Measurements from ENCODE around the gene RELCH. TPM values are rescaled to one million over a fixed set of nuclear protein-coding genes. Genes with fewer than 3 reads are reported as not detected.

Gene RELCH
- total RNA-seq, 1 donor from 2014 or later = 33.6 TPM

DNA sequence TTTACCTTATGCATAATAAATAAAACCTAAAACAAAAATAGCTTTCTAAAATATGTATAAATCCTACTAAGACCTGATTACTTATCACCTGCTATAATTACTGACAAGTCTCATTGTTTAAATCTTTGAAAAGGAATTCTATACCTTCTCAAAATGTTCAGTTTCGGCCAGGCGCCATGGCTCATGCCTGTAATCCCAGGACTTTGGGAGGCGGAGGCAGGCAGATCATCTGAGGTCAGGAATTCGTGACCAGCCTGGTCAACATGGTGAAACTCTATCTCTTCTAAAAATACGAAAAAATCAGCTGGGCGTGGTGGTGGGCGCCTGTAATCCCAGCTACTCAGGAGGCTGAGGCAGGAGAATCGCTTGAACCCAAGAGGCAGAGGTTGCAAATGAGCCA is 58.1 kb downstream of the RELCH start:
- H3K9me3 Mint-ChIP-seq = peaks cover 3% of the 10 kb centered on the region
- no peaks in the 10 kb centered on the region for H3K27me3 Mint-ChIP-seq (ENCODE audit: low read depth)
- DNase-seq (ENCODE audit: low spot score in 2 of 2, unreplicated experiment in 2 of 2) = no peak
- no peak overlapping the region for H3K27ac Mint-ChIP-seq
- H3K4me1 Mint-ChIP-seq = no peaks in the 10 kb centered on the region
- H3K36me3 Mint-ChIP-seq = peaks cover 13% of the 10 kb centered on the region
- TF ChIP-seq, protein P1, sequence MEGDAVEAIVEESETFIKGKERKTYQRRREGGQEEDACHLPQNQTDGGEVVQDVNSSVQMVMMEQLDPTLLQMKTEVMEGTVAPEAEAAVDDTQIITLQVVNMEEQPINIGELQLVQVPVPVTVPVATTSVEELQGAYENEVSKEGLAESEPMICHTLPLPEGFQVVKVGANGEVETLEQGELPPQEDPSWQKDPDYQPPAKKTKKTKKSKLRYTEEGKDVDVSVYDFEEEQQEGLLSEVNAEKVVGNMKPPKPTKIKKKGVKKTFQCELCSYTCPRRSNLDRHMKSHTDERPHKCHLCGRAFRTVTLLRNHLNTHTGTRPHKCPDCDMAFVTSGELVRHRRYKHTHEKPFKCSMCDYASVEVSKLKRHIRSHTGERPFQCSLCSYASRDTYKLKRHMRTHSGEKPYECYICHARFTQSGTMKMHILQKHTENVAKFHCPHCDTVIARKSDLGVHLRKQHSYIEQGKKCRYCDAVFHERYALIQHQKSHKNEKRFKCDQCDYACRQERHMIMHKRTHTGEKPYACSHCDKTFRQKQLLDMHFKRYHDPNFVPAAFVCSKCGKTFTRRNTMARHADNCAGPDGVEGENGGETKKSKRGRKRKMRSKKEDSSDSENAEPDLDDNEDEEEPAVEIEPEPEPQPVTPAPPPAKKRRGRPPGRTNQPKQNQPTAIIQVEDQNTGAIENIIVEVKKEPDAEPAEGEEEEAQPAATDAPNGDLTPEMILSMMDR (IDR thresholded peaks at IDR 0.05; ENCODE audit: unreplicated experiment) = no peak
- no peak overlapping the region for H3K4me3 Mint-ChIP-seq

DNA sequence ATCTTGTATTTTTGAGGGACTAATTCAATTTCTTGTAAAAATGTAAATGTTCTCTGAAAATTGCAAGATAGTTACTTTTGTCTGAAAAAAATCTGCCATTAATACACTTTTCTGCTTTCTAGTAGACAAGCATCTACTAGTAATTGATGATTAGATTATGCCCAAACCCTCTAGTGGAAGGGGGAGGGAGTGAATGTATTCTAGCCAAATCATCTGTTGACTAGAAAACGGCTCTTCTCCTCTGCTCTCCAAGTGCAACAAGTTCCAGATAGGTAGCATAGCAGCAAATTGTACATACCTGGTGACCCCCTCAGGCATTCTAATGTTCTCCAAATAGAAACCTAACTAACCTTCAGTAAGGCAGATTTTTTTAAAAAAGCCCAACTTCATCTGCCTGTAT is 58.6 kb downstream of the RELCH start:
- no peaks in the 10 kb centered on the region for H3K4me1 Mint-ChIP-seq
- H3K27ac Mint-ChIP-seq = no peak overlapping the region
- peaks cover 3% of the 10 kb centered on the region for H3K9me3 Mint-ChIP-seq

DNA sequence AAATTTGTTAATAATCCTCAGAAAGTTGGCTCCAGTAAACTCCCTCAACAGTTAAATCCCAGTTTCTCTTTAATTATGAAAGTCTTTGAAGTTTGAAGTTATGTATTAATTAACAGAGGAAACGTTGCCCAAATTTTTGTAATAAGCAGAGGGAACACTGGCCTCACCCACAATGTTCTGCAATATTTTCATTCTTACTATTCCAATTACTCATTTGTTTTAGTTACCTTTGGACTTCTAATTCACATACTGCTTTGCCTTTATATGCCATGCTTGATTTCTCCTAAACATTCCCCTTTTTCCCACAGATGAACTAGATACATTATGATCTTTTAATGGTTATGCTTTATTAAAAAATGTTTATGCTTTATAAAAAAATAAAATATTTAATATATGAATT is 61.3 kb downstream of the RELCH start:
- H3K4me1 Mint-ChIP-seq = no peaks in the 10 kb centered on the region
- TF ChIP-seq, protein P1 (IDR thresholded peaks at IDR 0.05; ENCODE audit: unreplicated experiment) = no peak
- DNase-seq (ENCODE audit: low spot score in 2 of 2, unreplicated experiment in 2 of 2) = no peak
- no peaks in the 10 kb centered on the region for H3K9me3 Mint-ChIP-seq
- H3K36me3 Mint-ChIP-seq = peaks cover 6% of the 10 kb centered on the region
- H3K27ac Mint-ChIP-seq = no peak overlapping the region
- H3K27me3 Mint-ChIP-seq (ENCODE audit: low read depth) = no peaks in the 10 kb centered on the region
- H3K4me3 Mint-ChIP-seq = no peak overlapping the region

More for the DNA sequence above, 58.6 kb downstream of the RELCH start:
- H3K4me3 Mint-ChIP-seq = no peak overlapping the region
- no peaks in the 10 kb centered on the region for H3K27me3 Mint-ChIP-seq (ENCODE audit: low read depth)
- TF ChIP-seq, protein P1 (IDR thresholded peaks at IDR 0.05; ENCODE audit: unreplicated experiment) = peak; percentile 11
- H3K36me3 Mint-ChIP-seq = peaks cover 10% of the 10 kb centered on the region
- no peak for DNase-seq (ENCODE audit: low spot score in 2 of 2, unreplicated experiment in 2 of 2)

DNA sequence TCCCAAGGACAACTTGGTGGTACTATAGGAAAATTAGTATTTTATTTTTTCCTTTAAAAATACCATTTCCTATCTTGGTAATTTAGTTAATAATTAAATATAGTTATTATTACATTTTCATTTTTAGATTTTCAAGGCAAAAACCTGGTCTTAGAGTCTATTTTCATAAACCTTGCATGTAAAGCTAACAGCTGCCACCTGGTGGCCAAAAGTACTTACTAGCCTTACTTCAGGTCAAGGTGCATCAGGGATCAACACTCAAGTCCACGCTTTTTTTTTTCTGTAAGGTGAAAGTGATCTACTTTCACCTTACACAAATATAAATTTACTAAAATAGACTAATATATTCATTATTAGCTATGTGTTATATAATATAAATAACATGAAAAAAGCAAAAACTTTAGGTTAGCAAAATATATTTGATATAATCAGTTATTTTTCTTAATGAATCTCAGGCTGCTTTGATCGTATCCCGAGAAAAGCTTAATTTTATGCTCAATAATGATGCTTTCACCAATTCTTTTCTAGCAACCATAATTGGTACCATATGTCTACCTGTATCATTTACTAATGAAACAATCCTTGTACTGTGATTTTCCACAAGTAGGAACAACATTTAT is 62.5 kb downstream of the RELCH start:
- DNase-seq (ENCODE audit: low spot score in 2 of 2, unreplicated experiment in 2 of 2) = peak; percentile 33 to 58
- Mint-ChIP-seq H3K27ac (no peak overlapping the region), H3K27me3 (ENCODE audit: low read depth) (no peaks in the 10 kb centered on the region), H3K9me3 (no peaks in the 10 kb centered on the region), H3K4me3 (no peak overlapping the region), H3K36me3 (peaks cover 5% of the 10 kb centered on the region), H3K4me1 (no peaks in the 10 kb centered on the region)
- TF ChIP-seq, protein P1 (IDR thresholded peaks at IDR 0.05; ENCODE audit: unreplicated experiment) = peak; percentile 80

DNA sequence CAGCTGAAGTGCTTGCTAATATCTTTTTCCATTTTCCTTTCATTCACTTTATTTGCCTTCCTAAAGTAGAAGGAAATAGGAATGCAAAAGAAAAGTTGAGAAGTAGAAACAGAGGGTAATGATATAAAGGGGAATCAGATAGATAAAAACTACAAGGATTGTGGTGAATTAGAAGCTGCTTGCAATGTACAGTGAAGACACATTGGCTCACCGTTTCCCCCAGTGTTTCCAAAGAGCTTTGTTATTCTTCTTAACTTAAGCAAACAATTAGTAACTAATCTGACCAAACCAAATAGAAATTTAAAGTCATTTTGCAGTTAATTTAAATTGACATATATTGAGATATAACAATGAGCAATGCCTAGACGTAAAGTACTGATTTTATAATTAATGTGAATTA is 63.4 kb downstream of the RELCH start:
- H3K9me3 Mint-ChIP-seq = no peaks in the 10 kb centered on the region
- no peak overlapping the region for H3K27ac Mint-ChIP-seq
- TF ChIP-seq, protein P1 (IDR thresholded peaks at IDR 0.05; ENCODE audit: unreplicated experiment) = no peak
- no peak overlapping the region for H3K4me3 Mint-ChIP-seq
- DNase-seq (ENCODE audit: low spot score in 2 of 2, unreplicated experiment in 2 of 2) = no peak
- H3K27me3 Mint-ChIP-seq (ENCODE audit: low read depth) = no peaks in the 10 kb centered on the region
- H3K36me3 Mint-ChIP-seq = peaks cover 8% of the 10 kb centered on the region
- H3K4me1 Mint-ChIP-seq = no peaks in the 10 kb centered on the region

DNA sequence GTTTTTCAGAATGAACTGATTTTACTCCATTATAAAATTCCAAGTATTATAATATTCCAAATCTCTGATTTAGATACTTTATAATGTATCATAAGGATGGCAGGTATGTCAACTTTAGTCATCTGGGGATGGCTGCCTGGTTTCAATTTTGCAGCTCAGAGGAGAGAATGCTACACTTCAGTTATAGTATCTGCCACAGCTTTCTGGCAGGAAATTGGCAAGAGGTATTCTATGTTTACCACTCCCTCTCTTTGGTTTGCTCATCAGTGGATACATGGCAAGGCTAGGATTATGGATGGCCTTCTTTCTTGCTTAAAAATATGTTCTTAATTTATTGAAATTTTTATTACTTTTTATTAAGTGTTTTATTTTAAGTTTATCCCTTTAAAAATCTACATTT is 71.0 kb downstream of the RELCH start:
- TF ChIP-seq, protein P1 (IDR thresholded peaks at IDR 0.05; ENCODE audit: unreplicated experiment) = no peak
- Mint-ChIP-seq H3K36me3 (peaks cover 32% of the 10 kb centered on the region), H3K4me3 (no peak overlapping the region)

More for the DNA sequence above, 71.0 kb downstream of the RELCH start:
- Mint-ChIP-seq H3K27me3 (ENCODE audit: low read depth) (no peaks in the 10 kb centered on the region), H3K9me3 (no peaks in the 10 kb centered on the region), H3K4me1 (no peaks in the 10 kb centered on the region), H3K27ac (no peak overlapping the region)
- DNase-seq (ENCODE audit: low spot score in 2 of 2, unreplicated experiment in 2 of 2) = no peak
